Stimulated activated CD8-positive, alpha-beta memory T cell treated with anti-CD3 and anti-CD28 coated beads, Interleukin-4, amount 100 ng/mL, for 48 hours (primary cell): ENCODE results near the gene SUSD1.

ENCODE experiments used
- DNase-seq: peaks from one replicate; pipeline ENCODE4 v3.0.0-alpha.2; 2020

SUSD1 gene

DNA sequence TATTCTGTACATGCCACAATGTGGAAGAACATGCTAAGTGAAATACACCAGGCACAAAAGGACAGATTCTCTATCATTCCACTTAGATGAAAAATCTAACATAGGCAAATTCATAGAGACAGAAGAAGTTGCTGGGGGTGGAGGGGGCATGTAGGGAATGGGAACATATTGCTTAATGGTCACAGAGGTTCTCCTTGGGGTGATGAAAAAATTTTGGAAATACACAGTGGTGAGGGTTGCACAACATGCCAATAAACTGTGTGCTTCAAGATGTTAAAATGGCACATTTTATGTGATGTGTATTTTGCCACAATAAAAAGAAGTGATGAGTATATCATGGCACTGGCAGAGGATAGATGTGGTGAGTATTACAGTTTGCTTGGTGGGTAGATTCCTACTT is 111.9 kb downstream of the SUSD1 start:
- no peak for DNase-seq

DNA sequence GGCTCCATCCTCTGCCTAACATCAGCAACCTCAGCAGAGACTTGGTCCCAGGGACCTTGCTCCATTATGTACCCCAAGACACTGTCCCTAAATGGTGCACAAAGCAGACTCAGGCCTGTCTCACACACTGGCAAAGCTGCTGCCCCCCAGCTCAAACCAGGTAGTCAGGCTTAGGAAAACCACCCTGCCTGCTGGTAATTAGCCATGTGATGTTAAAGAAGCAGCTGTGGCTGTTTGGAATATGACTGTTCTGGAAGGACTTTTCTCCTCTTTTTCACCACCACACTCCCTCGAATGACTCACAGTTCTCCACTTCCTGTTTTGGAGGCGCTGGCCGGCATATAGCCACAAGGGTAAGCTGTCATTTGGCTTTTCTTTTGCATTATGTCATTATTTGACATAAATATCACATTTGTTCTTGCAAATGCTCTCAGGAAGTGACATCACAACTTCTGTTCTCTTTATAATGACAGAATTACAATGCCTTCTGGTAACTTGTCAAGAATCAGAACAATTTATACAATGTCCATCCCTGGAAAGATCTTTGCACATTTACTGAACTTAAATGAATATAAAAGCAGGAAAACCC is 113.9 kb downstream of the SUSD1 start:
- peak; percentile 42 for DNase-seq

DNA sequence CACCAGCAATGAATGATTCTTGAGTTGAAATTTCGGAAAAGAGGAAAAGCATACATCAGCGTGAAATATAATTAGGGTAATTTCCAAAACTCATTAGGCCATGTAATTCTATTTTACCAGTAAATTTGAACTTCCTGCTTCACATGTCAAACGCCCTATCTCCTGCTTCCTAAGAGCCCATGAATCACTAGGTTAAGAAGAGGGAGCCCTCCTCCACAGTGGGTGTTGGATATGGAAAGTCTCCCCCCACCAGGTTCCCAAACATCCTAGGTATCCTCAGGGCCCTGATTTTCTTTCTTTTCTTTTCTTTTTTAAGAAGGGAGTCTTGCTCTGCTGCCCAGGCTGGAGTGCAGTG is 115.2 kb downstream of the SUSD1 start:
- no peak for DNase-seq

DNA sequence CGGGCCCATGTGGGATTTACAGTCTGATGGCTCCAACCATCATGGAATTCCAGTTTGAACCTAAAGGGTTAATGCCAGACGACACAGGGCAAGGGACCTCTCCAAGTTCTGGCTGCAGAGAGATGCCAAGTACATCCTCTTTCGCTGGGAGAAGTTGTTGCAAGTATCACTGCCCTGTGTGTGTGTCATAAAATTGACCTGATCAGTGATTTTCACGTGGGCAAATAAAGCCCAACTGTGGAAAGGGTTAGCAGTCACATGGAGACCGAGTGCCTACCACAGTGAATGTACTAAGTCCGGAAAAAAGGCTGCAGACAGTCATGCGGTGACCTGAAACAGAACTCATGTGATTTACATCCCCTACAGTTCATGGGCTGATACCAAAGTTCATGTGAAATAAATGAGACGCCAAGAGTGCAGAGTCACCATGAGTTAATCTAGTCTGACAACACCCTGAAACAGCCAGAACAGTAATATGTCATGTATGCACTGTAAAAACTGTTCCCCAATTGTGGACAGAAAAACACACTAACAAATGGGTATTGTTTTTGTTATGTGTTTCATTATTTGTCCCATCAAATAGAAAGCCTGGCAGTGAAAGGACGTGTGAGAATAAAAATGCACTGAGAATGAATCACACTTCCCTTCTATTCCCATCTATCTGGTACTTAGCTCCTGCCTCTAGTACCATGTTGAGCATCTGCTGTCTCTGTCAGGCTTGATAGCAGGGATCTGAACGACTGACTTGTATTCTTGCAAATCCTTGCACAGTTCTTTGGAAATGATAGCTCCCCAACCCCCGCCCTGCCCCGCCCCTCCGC is 115.7 kb downstream of the SUSD1 start:
- DNase-seq, result no peak

DNA sequence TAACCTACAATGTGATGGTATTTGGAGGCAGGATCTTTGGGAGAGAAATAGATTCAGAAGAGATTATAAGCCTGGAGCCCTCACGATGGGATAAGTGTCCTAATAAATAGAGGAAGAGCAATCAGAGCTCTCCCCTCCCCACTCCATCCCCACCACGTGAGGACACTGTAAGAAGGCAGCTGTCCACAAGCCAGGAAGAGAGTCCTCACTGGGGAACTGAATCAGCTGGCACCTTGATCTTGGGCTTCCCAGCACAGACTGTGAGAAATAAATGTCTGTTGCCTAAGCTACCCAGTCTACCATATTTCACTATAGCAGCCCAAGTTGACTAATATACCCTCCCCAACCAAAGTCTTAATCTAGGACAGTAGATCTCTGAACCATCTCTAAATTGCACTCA is 118.1 kb downstream of the SUSD1 start:
- no peak for DNase-seq

DNA sequence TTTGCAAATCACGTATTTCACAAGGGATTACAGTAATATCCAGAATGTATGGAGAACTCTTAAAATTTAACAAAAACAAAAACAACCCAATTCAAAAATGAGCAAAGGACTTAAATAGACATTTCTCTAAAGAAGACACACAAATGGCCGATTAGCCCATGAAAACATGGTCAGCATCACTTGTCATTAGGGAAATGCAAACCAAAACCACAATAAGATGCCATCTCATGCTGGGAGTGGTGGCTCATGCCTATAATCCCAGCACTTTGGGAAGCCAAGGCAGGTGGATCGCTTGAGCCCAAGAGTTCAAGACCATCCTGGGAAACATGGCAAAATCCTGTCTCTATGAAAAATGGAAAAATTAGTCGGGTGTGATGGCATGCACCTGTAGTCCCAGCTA is 120.2 kb downstream of the SUSD1 start:
- no peak for DNase-seq

DNA sequence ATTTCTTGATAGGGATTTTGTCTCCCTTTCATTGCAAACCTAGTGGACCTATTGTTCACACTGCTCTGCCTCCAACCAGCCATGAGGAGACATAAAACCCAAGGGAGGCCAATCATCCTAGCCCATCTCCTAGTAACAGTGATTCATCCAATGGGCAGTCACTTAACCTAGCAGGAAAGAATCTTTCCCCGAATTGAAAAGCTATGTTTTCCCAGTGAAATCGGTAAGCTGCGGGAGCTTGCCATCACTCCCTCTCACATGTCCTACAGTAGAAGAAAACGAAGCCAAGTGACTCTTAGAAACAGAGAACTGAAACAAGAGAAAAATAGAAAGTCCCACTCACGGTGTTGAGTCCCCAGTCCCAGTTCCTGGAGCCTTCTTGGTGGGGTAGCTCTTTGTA is 123.3 kb downstream of the SUSD1 start:
- DNase-seq, result no peak

DNA sequence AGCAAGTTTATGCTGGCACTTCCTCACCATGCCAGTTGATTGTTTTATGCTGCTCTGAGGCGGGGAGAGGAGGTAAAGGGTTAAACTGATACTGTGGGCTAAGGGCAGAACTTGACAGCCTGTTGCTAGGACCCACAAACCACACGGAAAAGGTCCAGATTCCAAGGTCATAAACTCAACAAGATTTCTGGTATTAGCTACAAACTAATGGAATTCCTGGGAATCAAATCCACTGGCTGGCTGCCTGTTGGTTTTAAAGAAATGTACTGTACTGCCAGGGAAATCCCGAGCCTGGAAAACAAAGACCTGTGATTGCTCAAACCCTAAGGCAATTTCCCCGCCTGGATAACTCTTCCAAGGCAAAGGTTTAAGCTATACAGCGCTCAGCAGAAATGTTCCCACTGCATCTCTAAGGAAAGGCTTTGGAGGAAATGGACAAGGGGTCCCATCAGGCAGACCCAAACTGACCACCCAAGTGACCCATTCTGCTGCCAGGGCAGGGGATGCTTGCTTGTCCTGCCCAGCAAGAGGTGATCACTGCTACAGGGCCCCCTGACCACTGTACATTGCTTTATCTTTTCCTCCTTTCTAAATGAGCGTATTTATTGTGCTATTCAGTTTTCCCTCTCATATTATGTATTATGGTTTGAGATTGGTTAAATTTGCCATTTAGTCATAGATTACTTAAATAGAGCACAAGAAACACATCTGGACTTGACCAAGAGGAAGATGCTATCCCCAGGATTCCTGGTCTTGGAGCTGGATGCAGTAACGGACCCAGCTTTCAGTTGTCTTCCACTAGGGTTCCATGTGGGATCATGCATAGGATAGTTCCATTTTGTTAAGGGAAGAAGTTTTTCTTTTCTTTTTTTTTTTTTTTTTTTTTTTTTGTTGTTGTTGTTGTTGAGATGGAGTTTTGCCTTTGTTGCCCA is 124.3 kb downstream of the SUSD1 start:
- DNase-seq, result no peak

DNA sequence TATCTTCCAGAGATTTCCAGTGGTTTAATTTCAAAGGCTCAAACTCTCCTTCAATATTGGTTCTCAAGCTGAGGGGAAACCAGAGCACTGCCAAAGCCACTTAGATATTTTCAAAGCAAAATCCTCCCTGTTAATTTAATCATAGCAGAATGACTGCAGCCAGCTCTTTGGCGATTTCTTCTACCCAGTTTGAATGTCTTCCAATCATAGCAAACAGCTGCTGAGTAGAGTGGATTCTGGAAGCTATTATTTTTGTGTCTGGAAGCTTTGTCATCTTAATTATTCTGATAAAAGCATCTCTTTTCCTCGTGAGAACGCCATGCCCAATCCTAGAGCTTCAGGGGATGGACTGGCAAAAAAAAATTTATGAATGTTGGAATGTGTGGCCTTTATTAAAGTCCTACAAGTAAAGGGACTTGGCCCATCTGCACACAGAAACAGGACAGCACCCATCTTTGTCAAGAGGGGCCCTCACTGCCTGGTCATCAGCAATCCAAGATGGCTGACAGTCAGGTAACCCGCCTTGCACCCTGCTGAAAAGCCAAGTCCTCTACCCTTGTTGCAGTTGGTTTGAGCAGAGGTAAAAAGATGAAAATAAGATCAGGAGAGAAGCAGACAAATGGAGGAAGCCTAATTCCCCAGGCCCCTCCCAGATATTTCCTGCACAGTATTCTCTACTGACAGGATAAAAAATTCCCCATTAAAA is 125.1 kb downstream of the SUSD1 start:
- no peak for DNase-seq

DNA sequence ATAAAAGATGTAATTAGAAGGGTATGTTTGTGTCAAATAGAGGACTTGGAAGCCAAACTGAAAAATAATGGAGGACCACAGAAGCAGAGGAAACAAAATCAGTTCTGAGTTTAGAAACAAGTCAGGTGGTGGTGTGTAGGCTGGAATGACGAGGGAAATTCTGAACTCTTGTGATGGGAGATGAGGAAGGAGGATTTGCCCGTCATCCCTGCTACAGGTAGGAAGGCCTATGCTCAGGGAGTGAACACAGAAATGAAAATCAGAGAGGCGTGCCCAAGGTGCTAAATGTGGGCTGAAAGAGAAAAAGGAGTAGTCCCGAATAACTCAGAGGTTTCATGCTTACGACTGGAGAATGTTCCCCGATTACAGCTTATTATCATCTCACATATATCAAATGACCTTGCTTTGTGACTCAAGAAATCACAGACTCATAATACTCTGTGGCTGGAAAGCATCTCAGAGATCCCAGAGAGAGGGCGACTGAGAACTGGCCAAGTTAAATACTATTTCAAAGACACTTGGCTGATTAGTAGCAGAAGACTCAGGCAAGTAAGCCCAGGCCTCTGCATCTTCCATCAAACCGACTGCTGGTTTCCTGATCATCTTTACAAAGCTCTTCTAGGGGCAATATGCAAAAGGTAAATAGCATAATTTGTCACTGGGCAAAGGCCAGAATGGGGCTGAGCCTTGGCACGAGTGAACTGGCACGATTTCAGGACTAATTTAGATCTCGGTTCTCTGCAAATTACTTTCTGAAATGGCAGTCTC is 126.0 kb downstream of the SUSD1 start:
- no peak for DNase-seq

DNA sequence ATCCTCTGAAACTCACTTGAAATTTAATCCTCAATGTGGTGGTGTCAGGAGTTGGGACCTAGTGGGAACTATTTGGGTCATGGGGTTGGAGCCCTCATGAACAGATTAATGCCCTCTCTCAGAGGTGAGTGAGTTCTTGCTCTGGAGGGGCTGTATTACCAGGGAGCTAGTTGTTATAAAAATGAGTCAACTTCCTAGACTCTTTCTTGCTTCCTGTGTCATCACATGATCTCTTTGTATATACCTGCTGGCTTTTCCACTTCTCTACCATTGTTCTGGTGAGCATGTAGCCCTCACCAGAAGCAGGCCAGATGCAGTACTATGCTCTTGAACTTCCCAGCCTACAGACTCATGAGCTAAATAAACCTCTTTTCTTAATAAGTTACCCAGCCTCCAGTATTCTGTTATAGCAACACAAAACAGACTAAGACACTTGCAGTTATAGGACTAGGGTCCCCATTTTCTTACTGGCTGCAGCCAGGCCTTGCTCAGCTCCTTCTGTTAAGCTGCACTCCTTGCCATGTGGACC is 127.5 kb downstream of the SUSD1 start:
- DNase-seq, result no peak

DNA sequence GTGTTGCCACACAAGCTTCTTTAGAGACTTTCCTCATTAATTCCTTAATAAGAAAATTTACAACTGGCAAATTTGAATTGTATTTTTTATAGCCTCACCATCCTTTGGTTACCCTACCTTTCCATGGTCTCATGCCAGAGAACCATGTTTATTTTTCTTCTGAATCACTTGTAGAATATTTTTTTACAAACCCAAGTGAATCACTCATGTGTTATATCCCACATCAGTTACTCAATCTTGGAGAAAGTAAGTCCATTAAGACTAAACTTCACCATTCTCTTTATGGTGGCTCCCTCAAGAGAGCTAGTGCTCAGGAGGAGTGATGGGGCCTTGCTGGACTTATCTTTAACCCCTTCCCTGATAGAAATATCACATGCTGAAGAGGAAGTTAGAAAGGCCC is 128.9 kb downstream of the SUSD1 start:
- no peak for DNase-seq

DNA sequence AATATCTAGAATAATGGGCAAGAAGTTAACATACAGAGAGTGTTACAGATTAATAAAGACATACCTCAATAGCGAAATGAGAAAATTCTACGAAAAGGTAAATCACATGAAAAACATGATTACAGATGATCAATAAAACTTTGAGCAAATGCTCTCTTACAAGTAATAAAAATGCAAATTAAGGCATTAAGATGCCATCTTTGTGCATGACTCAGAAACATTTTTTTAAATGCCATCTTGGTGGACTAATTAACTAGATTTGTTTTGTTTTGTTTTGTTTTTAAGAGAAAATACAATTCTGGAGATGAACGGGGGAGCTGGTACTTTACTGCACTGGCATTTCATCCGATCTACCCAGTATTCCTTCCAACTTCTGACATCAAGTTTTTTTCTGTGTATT is 130.2 kb downstream of the SUSD1 start:
- no peak for DNase-seq

DNA sequence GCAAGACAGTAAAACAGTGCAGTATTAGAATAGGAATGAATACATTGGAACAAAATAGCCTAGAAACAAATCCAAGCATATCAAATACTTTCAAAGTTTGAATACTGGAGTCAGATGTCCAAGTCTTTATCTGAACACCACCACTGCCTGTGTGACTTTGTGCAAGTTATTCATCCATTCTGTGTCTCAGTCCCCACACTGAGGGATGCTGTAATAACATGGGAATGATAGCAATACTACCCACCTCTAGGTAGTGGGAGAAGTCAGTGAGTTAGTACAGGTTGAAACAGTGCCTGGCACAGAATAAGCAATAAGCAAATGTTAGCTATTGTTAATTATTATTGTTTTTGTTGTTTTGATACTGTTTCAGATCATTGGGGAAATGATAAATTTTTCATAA is 130.9 kb downstream of the SUSD1 start:
- no peak for DNase-seq

DNA sequence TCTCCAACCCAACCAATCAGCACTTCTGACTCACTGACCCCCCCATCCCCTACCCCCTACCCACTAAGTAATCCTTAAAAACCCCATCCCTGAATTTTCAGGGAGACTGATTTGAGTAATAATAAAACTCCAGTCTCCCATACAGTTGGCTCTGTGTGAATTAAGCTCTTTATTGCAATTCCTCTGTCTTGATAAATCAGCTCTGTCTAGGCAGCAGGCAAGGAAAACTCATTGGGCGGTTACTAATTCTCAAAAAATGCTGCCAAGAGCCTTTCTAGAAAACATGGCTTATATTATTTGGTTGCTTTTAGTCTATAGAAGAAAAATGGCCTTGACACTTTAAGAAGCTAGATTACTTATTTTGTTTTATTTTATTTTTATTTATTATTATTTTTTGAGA is 131.7 kb downstream of the SUSD1 start:
- no peak for DNase-seq

DNA sequence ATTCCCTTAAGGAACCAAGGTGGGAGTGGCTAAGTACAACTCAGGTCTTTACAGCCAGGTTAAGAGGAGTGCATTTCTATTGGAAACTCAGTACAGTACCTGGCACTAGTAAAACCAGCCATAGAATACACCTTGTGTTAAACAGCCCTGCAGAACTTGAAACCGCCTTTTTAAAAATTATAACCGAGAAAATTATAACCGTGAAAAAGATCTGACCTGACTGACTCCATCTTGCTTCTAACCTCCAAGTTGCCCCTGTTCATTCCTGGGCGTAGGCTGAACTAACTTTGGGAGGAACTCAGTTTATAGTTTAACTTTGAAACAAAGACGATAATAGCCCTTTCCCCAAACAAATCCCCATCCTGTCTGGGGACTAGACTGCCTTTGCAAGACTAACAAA is 132.3 kb downstream of the SUSD1 start:
- DNase-seq, result no peak

DNA sequence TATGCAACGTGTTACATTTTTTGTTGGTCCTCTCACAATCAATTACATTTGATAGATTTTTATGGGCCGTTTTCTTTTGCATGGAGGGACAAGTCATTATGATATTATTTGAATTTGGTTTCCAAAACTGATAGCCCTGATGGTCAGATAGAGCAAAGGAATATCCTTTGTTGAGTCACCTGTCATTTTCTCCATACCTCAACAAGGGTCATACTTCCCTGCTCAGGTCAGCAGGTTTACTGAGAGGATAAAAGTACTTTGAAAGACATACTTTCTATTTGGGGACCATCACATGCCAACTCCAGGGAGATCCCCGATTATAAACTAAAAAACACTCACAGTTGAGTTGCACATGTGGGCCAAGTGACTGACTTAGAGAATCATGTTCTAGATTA is 132.9 kb downstream of the SUSD1 start:
- DNase-seq, result no peak

DNA sequence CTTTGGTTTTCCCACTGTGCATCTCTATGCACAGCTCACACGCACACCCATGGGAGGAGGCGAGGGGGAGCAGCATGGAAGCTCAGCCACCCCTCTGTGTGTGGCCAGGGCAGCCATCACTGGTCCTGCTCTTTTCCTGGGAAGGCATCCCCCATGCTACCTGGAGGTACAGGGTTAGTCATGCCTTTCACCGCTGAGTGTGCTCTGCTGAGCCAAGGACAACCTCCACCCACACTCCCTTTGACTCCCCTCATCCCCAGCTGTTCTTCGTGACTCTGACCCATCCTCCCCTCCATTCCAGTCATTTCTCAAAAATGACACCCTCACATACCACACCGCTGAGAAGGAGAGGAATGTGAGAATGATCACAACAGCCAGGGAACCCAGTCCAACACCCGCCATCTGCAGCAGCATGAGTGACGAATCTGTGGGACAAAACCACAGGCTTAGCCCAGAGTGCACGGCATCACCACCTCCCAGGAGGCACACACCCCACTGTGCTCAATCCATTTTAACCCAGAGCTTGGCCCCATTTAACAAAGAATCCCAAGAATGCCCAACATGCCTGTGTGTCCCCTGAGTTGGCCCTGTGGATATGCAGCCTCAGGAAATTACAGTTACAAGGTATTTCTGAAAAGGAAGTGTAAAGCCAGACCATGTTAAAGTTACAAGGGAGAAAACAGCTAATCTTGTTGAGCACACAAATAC is 133.4 kb downstream of the SUSD1 start:
- DNase-seq, result no peak

DNA sequence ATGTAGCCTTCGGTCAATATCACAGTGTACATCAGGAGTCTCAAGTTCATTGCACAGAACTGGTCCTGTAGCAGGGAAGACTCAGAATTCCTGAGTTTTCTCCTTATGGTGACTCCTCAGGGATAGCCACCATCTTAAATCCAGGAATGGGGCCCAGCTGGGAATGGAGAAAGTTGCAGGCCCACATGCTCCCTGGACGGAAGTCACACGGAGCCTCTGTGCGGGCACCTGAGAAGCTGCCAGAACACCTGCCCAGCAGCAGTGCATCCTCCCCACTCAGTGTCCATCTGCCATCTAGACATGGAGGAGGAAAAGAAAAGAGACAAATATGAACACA is 133.9 kb downstream of the SUSD1 start:
- no peak for DNase-seq

DNA sequence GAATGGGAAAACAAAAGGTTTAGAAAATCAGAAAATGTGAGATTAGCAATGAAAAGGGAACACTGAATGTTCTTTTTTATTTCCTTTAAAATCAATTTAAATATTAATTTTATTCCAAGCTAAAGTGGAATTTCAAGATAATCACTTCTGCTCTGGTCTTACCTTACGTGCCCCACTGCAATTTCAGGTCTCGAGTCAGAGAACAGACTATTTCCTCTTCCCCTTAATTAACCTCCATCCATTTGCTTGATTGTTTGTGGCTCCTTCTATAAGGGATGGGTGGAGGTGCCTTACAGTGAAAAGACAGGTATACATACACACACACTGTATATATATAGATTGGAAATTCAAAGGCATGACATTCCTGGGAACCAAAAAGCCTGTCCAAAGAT is 137.1 kb downstream of the SUSD1 start:
- no peak for DNase-seq

DNA sequence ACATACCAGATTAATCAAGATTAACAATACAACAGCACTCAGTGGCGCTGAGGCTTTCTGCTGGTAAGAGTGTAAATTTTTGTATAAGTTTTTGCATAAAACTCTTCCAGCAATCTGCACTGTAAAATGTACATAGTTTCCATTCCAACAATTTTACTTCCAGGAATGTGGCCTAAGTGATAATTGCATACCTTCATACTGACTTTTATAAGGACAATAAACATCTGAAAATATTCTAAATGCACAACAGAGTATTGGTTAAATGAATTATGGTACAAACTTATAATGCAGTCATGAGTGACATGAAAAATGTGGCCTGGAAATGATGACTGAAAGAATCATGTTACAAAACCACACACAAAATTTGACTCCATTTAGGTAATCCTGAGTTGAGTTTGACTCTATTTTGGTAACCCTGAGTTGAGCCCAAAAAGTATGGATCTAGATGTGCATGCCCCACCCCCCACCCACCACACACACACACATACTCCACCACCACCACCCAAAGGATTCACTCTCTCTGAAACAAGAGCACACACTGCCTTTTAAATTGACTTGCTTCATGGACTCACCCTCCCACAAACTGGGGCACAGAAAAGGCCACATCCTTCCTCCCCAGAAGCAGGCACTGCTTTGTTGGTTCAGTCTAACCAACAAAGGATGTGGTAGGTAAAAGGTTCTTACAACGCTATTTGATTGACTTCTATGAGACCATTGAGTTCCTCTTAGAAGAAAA is 137.6 kb downstream of the SUSD1 start:
- DNase-seq, result peak; percentile 71
